ENCODE results near the gene CHRNE.

DNA sequence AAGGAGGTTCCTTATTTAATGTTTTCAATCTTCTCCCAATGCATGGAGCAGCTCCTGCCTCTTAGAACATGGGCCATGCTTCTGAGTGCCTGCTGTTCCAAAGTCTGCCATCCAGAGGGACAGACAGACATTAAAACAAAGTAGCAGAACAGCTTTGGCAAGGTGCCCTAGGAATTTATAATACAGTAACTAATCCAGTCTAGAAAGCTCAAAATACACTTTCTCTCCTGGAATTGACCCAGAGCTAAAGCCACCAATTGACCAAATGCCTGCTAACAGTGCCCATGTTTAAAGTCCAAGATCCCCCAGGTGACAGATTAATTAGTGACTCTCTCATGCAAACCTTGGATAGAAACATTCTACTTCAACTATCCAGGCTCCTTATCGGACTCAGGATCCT, 11.1 kb upstream of the CHRNE start:
- TF ChIP-seq POLR2AphosphoS5 (IDR thresholded peaks at IDR 0.05) = no peak
- no peak for TF ChIP-seq CTCF (IDR thresholded peaks at IDR 0.05; ENCODE audit: poor library complexity, severe bottlenecking)
- TF ChIP-seq EP300 (conservative IDR thresholded peaks at IDR 0.05; ENCODE audit: poor library complexity, severe bottlenecking) = no peak
- TF ChIP-seq EZH2 (IDR thresholded peaks at IDR 0.05; ENCODE audit: borderline replicate concordance, insufficient read depth, low read length, poor library complexity, severe bottlenecking) = no peak
- TF ChIP-seq MXI1 (conservative IDR thresholded peaks at IDR 0.05; ENCODE audit: poor library complexity, severe bottlenecking) = no peak
- TF ChIP-seq, protein P1, sequence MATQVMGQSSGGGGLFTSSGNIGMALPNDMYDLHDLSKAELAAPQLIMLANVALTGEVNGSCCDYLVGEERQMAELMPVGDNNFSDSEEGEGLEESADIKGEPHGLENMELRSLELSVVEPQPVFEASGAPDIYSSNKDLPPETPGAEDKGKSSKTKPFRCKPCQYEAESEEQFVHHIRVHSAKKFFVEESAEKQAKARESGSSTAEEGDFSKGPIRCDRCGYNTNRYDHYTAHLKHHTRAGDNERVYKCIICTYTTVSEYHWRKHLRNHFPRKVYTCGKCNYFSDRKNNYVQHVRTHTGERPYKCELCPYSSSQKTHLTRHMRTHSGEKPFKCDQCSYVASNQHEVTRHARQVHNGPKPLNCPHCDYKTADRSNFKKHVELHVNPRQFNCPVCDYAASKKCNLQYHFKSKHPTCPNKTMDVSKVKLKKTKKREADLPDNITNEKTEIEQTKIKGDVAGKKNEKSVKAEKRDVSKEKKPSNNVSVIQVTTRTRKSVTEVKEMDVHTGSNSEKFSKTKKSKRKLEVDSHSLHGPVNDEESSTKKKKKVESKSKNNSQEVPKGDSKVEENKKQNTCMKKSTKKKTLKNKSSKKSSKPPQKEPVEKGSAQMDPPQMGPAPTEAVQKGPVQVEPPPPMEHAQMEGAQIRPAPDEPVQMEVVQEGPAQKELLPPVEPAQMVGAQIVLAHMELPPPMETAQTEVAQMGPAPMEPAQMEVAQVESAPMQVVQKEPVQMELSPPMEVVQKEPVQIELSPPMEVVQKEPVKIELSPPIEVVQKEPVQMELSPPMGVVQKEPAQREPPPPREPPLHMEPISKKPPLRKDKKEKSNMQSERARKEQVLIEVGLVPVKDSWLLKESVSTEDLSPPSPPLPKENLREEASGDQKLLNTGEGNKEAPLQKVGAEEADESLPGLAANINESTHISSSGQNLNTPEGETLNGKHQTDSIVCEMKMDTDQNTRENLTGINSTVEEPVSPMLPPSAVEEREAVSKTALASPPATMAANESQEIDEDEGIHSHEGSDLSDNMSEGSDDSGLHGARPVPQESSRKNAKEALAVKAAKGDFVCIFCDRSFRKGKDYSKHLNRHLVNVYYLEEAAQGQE (IDR thresholded peaks at IDR 0.05; ENCODE audit: borderline replicate concordance) = no peak
- TF ChIP-seq TAF1 (IDR thresholded peaks at IDR 0.05; ENCODE audit: low read depth) = no peak
- TF ChIP-seq RAD21 (conservative IDR thresholded peaks at IDR 0.05) = no peak

Data from neural cell (in vitro differentiated cells).